Esophagus muscularis mucosa (tissue), 4 donors: ENCODE measurements around the gene CLEC1A.

Source experiments
- CTCF ChIP-seq, 3 experiments: fragments of 200-600 bp in 2 of 3; fragments of 450-650 bp in 1 of 3; sonication (generic) in 2 of 3; IDR thresholded peaks; one replicate each; pipeline ENCODE4 v1.5.1; 2017 to 2019; ENCODE audit warnings: antibody characterized with exemption in 3 of 3, mild to moderate bottlenecking in 2 of 3, moderate library complexity in 1 of 3
- EP300 ChIP-seq: sonication (generic); formaldehyde crosslinking; IDR thresholded peaks from one replicate; pipeline ENCODE4 v1.6.1; 2017; ENCODE audit warnings: antibody characterized with exemption
- POLR2A ChIP-seq: fragments of 450-650 bp; IDR thresholded peaks from one replicate; pipeline ENCODE4 v1.6.1; 2017; ENCODE audit warnings: antibody characterized with exemption, moderate library complexity, mild to moderate bottlenecking, low read depth
- POLR2AphosphoS5 ChIP-seq, 2 donors: sonication (generic); formaldehyde crosslinking; IDR thresholded peaks; one replicate each; pipeline ENCODE4 v1.6.1; 2017; ENCODE audit warnings: antibody characterized with exemption in 2 of 2

GRCh38 chr12:10113075-10113474, 14.3 kb upstream of the CLEC1A start:
- no peak for TF ChIP-seq CTCF (IDR thresholded peaks at IDR 0.05)
- no peak for TF ChIP-seq POLR2A
- no peak for TF ChIP-seq POLR2AphosphoS5 (IDR thresholded peaks at IDR 0.05)
- no peak for TF ChIP-seq EP300
